ENCODE results near the gene RTP5. TPM values are rescaled to one million over a fixed set of nuclear protein-coding genes. Genes with fewer than 3 reads are reported as not detected.

Gene RTP5
- total and polyA plus RNA-seq, 2 of the 8 experiments (the other 6 are each of a cell fraction or from before 2014, with no cell fraction given): not detected

DNA sequence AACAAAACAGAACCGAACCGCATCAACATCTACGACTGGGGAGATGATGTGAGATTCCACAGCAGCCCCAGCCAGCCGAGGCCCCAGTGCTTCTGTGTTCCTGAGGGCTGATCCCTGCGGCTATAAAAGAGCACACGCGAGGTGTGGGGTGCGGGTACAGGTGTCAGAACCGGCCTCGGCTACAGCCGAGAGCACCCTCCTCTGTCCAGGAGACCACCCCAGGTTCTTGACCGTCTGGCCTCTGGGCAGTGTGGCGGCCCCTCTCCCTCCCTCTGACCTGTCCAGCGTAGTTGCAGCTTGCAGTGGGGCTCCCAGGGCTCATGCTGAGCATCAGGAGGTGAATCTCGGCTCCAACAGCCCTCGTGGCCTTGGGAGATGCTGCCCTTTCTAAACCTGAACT lies 23.7 kb downstream of the RTP5 start:
- H2BK5ac ChIP-seq (ENCODE audit: low read depth, low read length): no peak overlapping the region
- no peak overlapping the region for H3K9ac ChIP-seq (replicated peaks in 1 of 4; ENCODE audit: extremely low read depth in 1 of 4, low read depth in 3 of 4, low read length in 3 of 4)
- H3K9me3 ChIP-seq (ENCODE audit: insufficient read depth in 2 of 2, low read depth in 1 of 2, low read length in 1 of 2): peaks cover 0 to 4% of the 10 kb centered on the region in 2 experiments; a peak in 1 of 4 replicates
- no peak overlapping the region for H3K4me2 ChIP-seq (ENCODE audit: insufficient read depth in 1 of 2, low read depth in 2 of 2, low read length in 2 of 2)
- H3K27ac ChIP-seq (ENCODE audit: low read depth, low read length): no peak overlapping the region
- FAIRE-seq (no peak), DNase-seq (ENCODE audit: low read depth in 1 of 2, low spot score in 2 of 2) (no peak)
- H3K14ac ChIP-seq (ENCODE audit: insufficient read length): no peak overlapping the region
- H3K27me3 ChIP-seq (replicated peaks in 1 of 4; ENCODE audit: control insufficient read depth in 3 of 4, extremely low read depth in 1 of 4, insufficient read depth in 3 of 4, low read length in 3 of 4): no peaks in the 10 kb centered on the region
- H4K91ac ChIP-seq (replicated peaks; ENCODE audit: insufficient read length, low read length): no peak overlapping the region
- H3K79me2 ChIP-seq (ENCODE audit: control insufficient read depth in 1 of 2, insufficient read depth in 2 of 2, low read length in 2 of 2): no peaks in the 10 kb centered on the region
- H4K20me1 ChIP-seq (replicated peaks in 1 of 2; ENCODE audit: control insufficient read depth in 1 of 2, insufficient read depth in 2 of 2, low read length in 2 of 2): peaks cover 2% of the 10 kb centered on the region in 2 experiments
- POLR2A ChIA-PET (ENCODE audit: partially characterized antibody): no interaction called here
- no peak overlapping the region for H3K4ac ChIP-seq (replicated peaks; ENCODE audit: insufficient read length, low read depth, low read length)
- H4K8ac ChIP-seq (ENCODE audit: extremely low read depth, insufficient read depth, low read length): 0 out of 2 replicates have a peak overlapping the region, but pooled peaks have one; percentile 18
- H2BK20ac ChIP-seq (ENCODE audit: low read length): no peak overlapping the region
- no peak overlapping the region for H2BK12ac ChIP-seq (ENCODE audit: low read depth, low read length)
- peaks cover 6% of the 10 kb centered on the region; the same call in 1 of the 2 replicates for H3K23me2 ChIP-seq (ENCODE audit: low read depth, low read length)
- no peaks in the 10 kb centered on the region for H3K36me3 ChIP-seq (ENCODE audit: control insufficient read depth in 2 of 4, insufficient read depth in 4 of 4, low read length in 3 of 4)
- H3K4me1 ChIP-seq (replicated peaks in 1 of 4; ENCODE audit: control insufficient read depth in 3 of 4, insufficient read depth in 4 of 4, low read length in 3 of 4): peaks cover 0 to 5% (median 2%) of the 10 kb centered on the region in 4 experiments; a peak in 5 of 7 replicates
- H4K5ac ChIP-seq (ENCODE audit: insufficient read length, low read depth, low read length): no peak overlapping the region
- H2BK15ac ChIP-seq (ENCODE audit: low read length): no peak overlapping the region
- no peak overlapping the region for H3K23ac ChIP-seq (ENCODE audit: insufficient read length)
- no peak overlapping the region for H2BK120ac ChIP-seq (replicated peaks; ENCODE audit: low read depth, low read length)
- no peak overlapping the region for H3K56ac ChIP-seq (replicated peaks; ENCODE audit: insufficient read length, low read depth, low read length)
- H2AFZ ChIP-seq (ENCODE audit: low read length): no peak overlapping the region
- CTCF ChIA-PET (ENCODE audit: partially characterized antibody): interaction anchor here (1.2 kb wide), 1 partner anchor 191 kb away, joined by 3 read pairs; the partner anchor contains the start of gene ING5
- WGBS, 2 experiments (ENCODE audit: extremely low coverage in 1 of 2, insufficient coverage in 1 of 2, insufficient read length in 1 of 2, insufficient replicate concordance in 2 of 2, low coverage in 1 of 2, low lambda C conversion rate in 2 of 2, missing lambda C conversion rate in 1 of 2): 95% methylated on average over 16 of the region's 16 CpGs; no CpG with 5 or more reads in 1 of the 2 experiments
- no peak overlapping the region for H3K18ac ChIP-seq (ENCODE audit: extremely low read depth, low read length)
- no peak overlapping the region for H2AK5ac ChIP-seq (ENCODE audit: low read depth, low read length)
- H3K4me3 ChIP-seq (ENCODE audit: extremely low read depth in 1 of 4, insufficient read depth in 2 of 4, low read depth in 3 of 4, low read length in 4 of 4): no peak overlapping the region
- H3K79me1 ChIP-seq (ENCODE audit: low read depth, low read length): peaks cover 5% of the 10 kb centered on the region; the same call in 1 of the 2 replicates
- TF ChIP-seq TEAD4 (IDR thresholded peaks at IDR 0.05; ENCODE audit: low read depth, low read length): no peak
- no peak for TF ChIP-seq SIX5 (IDR thresholded peaks at IDR 0.05; ENCODE audit: low read depth, low read length)
- TF ChIP-seq RAD21 (IDR thresholded peaks at IDR 0.05 in 1 of 2, conservative IDR thresholded peaks at IDR 0.05 in 1 of 2; ENCODE audit: low read depth in 2 of 2, low read length in 2 of 2): no peak
- TF ChIP-seq, protein P1, sequence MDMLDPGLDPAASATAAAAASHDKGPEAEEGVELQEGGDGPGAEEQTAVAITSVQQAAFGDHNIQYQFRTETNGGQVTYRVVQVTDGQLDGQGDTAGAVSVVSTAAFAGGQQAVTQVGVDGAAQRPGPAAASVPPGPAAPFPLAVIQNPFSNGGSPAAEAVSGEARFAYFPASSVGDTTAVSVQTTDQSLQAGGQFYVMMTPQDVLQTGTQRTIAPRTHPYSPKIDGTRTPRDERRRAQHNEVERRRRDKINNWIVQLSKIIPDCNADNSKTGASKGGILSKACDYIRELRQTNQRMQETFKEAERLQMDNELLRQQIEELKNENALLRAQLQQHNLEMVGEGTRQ (IDR thresholded peaks at IDR 0.05; ENCODE audit: low read length): no peak
- TF ChIP-seq KDM1A (IDR thresholded peaks at IDR 0.05; ENCODE audit: borderline replicate concordance, low read length): no peak
- TF ChIP-seq SP1 (IDR thresholded peaks at IDR 0.05; ENCODE audit: low read depth, low read length): no peak
- TF ChIP-seq CBX8 (IDR thresholded peaks at IDR 0.05; ENCODE audit: borderline replicate concordance, low read depth, low read length): no peak
- no peak for TF ChIP-seq PHF8 (conservative IDR thresholded peaks at IDR 0.05; ENCODE audit: low read depth, low read length)
- no peak for TF ChIP-seq TBP (IDR thresholded peaks at IDR 0.05; ENCODE audit: low read depth, low read length)
- TF ChIP-seq TAF1 (IDR thresholded peaks at IDR 0.05; ENCODE audit: low read depth, low read length): no peak
- no peak for TF ChIP-seq TAF7 (optimal IDR thresholded peaks at IDR 0.05; ENCODE audit: borderline replicate concordance, low read depth, low read length)
- no peak for TF ChIP-seq EZH2 (IDR thresholded peaks at IDR 0.05; ENCODE audit: low read depth, low read length, severe bottlenecking)
- TF ChIP-seq CTBP2 (IDR thresholded peaks at IDR 0.05; ENCODE audit: borderline replicate concordance, insufficient read depth, insufficient read length, low read length): no peak
